Thymus (tissue), 11 donors: ENCODE results near the gene FCN1. TPM values are rescaled to one million over a fixed set of nuclear protein-coding genes. Genes with fewer than 3 reads are reported as not detected.
A peak's percentile ranks its signal among the peaks of the same experiment; 100 is the strongest.

ENCODE experiments used
- DNase-seq, 9 donors: peaks; one replicate each; pipeline ENCODE4 v3.0.0-alpha.2; 2013; ENCODE audit warnings: low spot score in 9 of 9, low read depth in 6 of 9, missing footprints in 1 of 9
- H3K27ac ChIP-seq, 2 donors: one replicate each; pipeline ENCODE4 v1.5.1; 2013; ENCODE audit warnings: control low read depth in 1 of 2, low read depth in 1 of 2, low read length in 1 of 2, mild to moderate bottlenecking in 1 of 2, moderate library complexity in 1 of 2
- H3K27me3 ChIP-seq, 2 donors: one replicate each; pipeline ENCODE4 v1.5.1; 2013; ENCODE audit warnings: low read length in 1 of 2; ENCODE audit not compliant: control insufficient read depth in 2 of 2, insufficient read depth in 1 of 2
- H3K36me3 ChIP-seq, 2 donors: one replicate each; pipeline ENCODE4 v1.5.1; 2013; ENCODE audit warnings: low read length in 1 of 2, mild to moderate bottlenecking in 1 of 2, moderate library complexity in 1 of 2; ENCODE audit not compliant: control insufficient read depth in 2 of 2, insufficient read depth in 2 of 2
- H3K4me1 ChIP-seq, 2 donors: one replicate each; pipeline ENCODE4 v1.5.1; 2013; ENCODE audit warnings: low read length in 2 of 2; ENCODE audit not compliant: control insufficient read depth in 2 of 2, insufficient read depth in 2 of 2
- H3K4me3 ChIP-seq, 2 donors: one replicate each; pipeline ENCODE4 v1.5.1; 2013; ENCODE audit warnings: low read length in 2 of 2, control low read depth in 1 of 2, mild to moderate bottlenecking in 1 of 2
- H3K9me3 ChIP-seq, 2 donors: one replicate each; pipeline ENCODE4 v1.5.1; 2013; ENCODE audit warnings: low read length in 1 of 2, mild to moderate bottlenecking in 1 of 2; ENCODE audit not compliant: control insufficient read depth in 2 of 2, insufficient read depth in 1 of 2
- WGBS: extraction: QIAGEN DNeasy Blood & Tissue Kit; methylation state at CpG from one replicate; pipeline ENCODE4 v1.1.7; 2013; 5-methylcytosine and 5-hydroxymethylcytosine counted together
- polyA plus RNA-seq: library from polyadenylated mRNA; stranded (reverse); fragments of 200-250 nt; gene quantifications from one replicate; pipeline ENCODE4 v1.2.3, GENCODE V29; 2013
- total RNA-seq: library from RNA; stranded (reverse); fragments of 120-200 nt; gene quantifications from one replicate; pipeline ENCODE4 v1.2.4, GENCODE V29; 2013
- donor health status: healthy.

The FCN1 gene
- total and polyA plus RNA-seq, 2 donors: 4.9 to 12.2 TPM

DNA sequence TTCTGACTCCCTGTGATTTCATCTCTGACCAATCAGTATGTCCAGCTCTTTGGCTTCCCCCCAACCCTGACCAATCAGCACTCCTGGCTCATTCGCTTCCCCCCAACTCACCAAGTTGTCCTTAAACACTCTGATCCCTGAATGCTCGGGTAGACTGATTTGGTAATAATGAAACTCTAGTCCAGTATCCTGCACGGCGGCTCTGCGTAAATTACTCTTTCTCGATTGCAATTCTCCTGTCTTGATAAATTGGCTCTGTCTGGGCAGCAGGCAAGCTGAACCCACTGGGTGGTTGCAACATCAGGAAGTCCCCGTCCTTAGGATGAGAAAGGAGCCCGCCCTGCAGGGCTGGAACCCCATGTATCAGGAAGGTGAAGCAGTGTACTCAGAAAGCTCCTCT lies 26.7 kb downstream of the FCN1 start:
- H3K27me3 ChIP-seq: peaks cover 0 to 2% of the 10 kb centered on the region in 2 donors
- 91% methylated on average over 8 of the region's 8 CpGs for WGBS
- no peak overlapping the region for H3K4me3 ChIP-seq
- H3K27ac ChIP-seq: no peak overlapping the region
- no peaks in the 10 kb centered on the region for H3K36me3 ChIP-seq
- H3K9me3 ChIP-seq: no peaks in the 10 kb centered on the region
- peaks cover 0 to 25% of the 10 kb centered on the region in 2 donors for H3K4me1 ChIP-seq
- DNase-seq: no peak

DNA sequence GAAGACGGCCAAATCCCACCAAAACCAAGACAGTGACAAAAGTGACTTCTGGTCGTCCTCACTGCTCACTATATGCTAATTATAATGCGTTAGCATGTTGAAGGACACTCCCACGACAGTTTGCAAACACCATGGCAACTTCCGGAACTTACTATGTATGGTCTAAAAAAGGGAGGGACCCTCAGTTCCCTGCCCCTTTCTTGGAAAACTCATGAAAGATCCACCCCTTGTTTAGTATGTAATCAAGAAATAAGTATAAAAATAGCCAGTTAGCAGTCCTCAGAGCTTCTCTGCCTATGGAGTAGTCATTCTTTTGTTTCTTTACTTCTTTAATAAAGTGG lies 27.6 kb downstream of the FCN1 start:
- Histone ChIP-seq H3K27ac (no peak overlapping the region), H3K4me1 (peaks cover 0 to 25% of the 10 kb centered on the region in 2 donors), H3K9me3 (no peaks in the 10 kb centered on the region), H3K27me3 (peaks cover 0 to 2% of the 10 kb centered on the region in 2 donors), H3K36me3 (no peaks in the 10 kb centered on the region), H3K4me3 (no peak overlapping the region)
- DNase-seq: no peak
- WGBS: 53% methylated on average over 5 of the region's 5 CpGs

DNA sequence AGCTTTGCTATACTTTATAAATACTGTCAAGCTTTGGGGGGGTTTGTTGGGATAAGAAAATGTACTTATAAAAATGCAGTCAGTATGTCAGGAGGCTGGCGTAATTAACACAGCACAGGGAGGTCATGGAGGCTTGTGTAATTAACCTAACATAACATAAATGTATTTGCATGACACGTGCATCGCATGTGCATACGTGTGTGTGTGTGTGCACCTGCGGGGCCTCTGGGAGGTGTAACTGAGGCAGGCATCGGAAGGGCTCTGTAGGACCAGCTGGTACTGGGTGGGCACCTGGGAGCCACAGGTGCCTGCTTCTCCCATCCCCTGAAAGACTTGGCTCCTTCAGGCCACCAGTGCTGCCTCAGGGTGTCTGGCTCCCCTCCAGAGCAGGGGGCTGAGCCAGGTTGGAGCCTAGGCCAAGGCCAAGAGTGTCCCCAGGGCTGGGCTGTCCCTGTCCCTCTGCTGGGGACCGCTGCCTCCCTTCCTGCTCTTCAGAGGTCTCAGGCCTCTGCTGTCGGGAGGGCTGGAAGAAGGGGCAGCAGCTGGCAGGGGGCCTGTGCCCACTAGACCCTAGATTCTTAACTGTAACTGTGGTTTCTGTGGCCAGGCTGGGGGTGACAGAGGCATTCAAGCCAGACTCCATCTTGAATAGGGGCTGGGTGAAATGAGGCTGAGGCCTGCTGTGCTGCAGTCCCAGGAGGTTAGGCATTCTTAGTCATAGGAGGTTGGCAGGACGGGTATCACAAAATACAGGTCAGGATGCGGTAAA lies 28.1 kb downstream of the FCN1 start:
- H3K4me1 ChIP-seq: peaks cover 0 to 25% of the 10 kb centered on the region in 2 donors
- H3K4me3 ChIP-seq: no peak overlapping the region
- H3K36me3 ChIP-seq: no peaks in the 10 kb centered on the region
- H3K27ac ChIP-seq: no peak overlapping the region
- DNase-seq: no peak
- peaks cover 0 to 2% of the 10 kb centered on the region in 2 donors for H3K27me3 ChIP-seq
- WGBS: 65% methylated on average over 10 of the region's 10 CpGs
- no peaks in the 10 kb centered on the region for H3K9me3 ChIP-seq

DNA sequence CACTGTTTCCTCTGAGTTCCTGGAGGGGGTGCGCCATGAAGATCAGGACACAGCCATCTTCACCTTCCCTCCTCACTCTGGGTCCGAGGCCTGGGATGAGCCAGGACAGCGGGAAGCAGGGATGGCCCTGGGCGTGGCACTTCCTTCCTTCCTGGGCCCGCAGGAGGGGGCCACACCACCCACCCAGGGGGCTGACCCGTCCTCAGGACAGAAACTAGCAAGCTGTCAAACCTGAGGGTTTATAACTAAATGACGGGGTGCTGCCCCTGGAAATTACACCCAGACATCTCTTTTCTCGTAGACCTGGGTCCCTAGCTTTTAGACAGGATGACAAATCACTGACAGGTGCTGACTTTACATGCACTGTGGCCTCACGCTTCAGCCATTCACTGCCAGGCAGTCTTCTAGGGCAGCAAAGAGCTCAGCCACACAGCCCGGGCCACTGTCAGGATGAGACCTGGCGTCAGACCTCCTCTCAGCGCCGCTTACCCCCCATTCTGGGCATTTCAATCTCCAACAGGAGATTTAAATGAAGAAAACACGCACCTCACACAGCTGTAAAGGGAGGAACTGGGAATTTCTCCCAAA lies 29.0 kb downstream of the FCN1 start:
- Histone ChIP-seq H3K27me3 (peaks cover 0 to 2% of the 10 kb centered on the region in 2 donors), H3K36me3 (no peaks in the 10 kb centered on the region), H3K4me3 (no peak overlapping the region), H3K27ac (no peak overlapping the region), H3K9me3 (no peaks in the 10 kb centered on the region), H3K4me1 (peaks cover 0 to 25% of the 10 kb centered on the region in 2 donors)
- 94% methylated on average over 14 of the region's 14 CpGs for WGBS
- DNase-seq: no peak

DNA sequence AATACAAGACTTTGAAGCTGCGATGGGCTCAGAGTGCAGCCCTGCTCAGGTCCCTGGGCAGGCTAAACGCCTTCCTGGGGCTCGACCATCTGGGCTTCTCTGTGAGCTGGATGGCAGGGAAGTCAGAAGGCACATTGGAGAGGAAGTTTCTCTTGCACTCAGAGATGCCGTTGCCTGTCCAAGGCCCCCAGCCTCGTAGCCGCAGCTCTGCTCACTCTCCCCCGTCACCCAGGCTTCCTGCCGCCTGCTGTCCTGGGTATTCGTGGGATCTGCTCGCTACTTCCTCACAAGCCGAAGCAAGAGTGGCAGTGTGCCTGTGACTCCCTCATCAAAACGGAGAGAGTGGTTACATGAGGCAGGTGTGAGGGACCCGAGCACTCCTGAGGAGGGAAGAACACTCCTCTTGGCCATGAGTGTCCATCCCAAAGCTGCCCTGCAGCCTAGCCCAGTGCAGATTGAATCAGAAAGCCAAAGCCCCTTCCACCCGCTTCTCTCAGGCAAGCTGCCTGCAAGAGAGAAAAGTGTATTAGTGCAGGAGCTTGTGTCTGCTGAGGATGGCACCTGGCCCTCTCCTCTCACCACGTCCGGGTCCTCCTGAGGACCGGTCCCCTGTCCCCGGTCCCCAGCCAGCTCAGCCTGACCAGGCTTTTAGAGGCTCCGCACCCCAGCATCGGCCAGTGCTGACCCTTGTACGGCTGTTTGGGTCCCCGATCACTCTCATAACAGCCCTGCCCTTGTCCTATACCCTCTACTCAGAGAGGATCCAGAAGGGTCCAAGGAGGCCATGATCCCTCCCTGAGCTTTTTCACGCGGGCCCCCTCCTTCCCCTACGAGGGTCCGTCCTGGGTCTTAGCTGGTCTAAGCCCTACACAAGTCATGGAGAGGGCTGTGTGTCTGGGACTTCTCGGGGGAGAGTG lies 29.8 kb downstream of the FCN1 start:
- WGBS: 54% methylated on average over 27 of the region's 27 CpGs
- H3K27ac ChIP-seq: no peak overlapping the region
- no peak overlapping the region for H3K4me3 ChIP-seq
- peaks cover 0 to 2% of the 10 kb centered on the region in 2 donors for H3K27me3 ChIP-seq
- DNase-seq: peak in 1 of 9 donors; percentile 12
- no peaks in the 10 kb centered on the region for H3K9me3 ChIP-seq
- H3K4me1 ChIP-seq: peaks cover 0 to 21% of the 10 kb centered on the region in 2 donors
- H3K36me3 ChIP-seq: no peaks in the 10 kb centered on the region

DNA sequence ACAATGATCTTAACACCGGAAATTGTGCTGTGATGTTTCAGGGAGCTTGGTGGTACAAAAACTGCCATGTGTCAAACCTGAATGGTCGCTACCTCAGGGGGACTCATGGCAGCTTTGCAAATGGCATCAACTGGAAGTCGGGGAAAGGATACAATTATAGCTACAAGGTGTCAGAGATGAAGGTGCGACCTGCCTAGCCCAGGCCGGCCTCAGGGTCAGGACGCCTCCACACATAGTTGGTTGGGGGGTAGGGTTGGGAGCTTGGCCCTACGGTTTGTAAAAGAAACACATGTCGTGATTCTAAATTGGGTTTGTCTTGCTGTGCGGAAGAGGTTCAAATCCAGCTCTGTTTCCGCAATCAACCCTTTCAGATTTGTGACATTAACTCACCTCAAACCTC lies 30.5 kb downstream of the FCN1 start:
- Histone ChIP-seq H3K4me1 (peaks cover 0 to 16% of the 10 kb centered on the region in 2 donors), H3K36me3 (no peaks in the 10 kb centered on the region), H3K27me3 (peaks cover 0 to 2% of the 10 kb centered on the region in 2 donors), H3K9me3 (no peaks in the 10 kb centered on the region), H3K4me3 (no peak overlapping the region), H3K27ac (no peak overlapping the region)
- WGBS: 94% methylated on average over 10 of the region's 10 CpGs
- DNase-seq: no peak

DNA sequence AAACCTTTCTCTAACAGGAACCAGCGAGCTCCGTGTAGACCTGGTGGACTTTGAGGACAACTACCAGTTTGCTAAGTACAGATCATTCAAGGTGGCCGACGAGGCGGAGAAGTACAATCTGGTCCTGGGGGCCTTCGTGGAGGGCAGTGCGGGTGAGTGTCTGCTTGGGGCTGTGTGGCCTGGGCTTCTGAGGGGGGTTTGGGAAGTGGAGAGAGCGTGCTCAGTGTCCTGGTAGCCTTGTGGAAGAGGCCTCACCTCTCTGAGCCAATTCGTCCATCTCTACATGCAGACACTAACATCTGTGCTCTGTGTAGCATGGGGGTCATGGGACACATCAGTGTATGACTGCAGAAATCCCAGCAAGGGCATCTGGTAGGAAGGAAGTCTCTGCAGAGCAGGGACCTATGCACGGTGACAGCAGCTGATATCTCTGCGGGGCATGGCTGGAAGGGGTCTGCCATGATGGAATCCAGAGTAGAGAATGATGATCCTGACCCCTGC lies 31.2 kb downstream of the FCN1 start:
- H3K4me3 ChIP-seq: no peak overlapping the region
- no peaks in the 10 kb centered on the region for H3K9me3 ChIP-seq
- no peak for DNase-seq
- whole genome bisulfite sequencing: 91% methylated on average over 11 of the region's 11 CpGs
- H3K4me1 ChIP-seq: peaks cover 0 to 12% of the 10 kb centered on the region in 2 donors
- no peaks in the 10 kb centered on the region for H3K36me3 ChIP-seq
- H3K27me3 ChIP-seq: peaks cover 0 to 2% of the 10 kb centered on the region in 2 donors
- H3K27ac ChIP-seq: no peak overlapping the region

DNA sequence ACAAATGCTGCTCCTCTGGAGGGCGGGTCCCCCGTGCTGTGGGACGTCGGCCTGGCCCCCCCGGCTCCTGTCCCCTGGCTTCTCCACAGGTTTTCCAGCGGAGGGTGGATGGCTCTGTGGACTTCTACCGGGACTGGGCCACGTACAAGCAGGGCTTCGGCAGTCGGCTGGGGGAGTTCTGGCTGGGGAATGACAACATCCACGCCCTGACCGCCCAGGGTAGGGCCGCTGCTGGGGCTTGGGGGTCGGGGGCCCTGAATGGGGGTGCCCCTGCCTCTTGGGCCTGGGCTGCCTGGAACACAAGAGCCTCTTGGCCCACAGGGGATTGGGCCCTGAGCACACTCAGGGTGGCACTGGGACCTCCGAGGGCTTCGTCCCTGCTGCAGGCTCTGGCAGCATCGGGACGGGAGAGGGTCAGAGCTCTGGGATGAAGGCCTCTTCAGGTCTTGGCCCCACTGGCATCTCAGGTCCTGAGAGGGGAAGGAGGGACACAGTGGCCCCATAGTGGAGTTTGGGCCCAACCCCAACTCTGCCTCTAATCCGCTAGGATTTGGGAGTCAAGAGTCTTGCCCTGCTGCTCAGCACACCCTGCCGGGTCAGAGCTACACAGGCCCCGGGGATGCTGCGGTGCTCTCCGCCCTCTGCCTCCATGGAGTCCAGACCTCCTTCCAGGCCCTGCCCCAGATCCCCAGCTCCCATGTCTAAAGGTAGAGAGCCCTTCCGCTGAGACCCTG lies 31.9 kb downstream of the FCN1 start:
- Histone ChIP-seq H3K4me1 (peaks cover 0 to 12% of the 10 kb centered on the region in 2 donors), H3K9me3 (no peaks in the 10 kb centered on the region), H3K4me3 (no peak overlapping the region), H3K27me3 (peaks cover 0 to 2% of the 10 kb centered on the region in 2 donors), H3K36me3 (no peaks in the 10 kb centered on the region), H3K27ac (no peak overlapping the region)
- DNase-seq: no peak
- 96% methylated on average over 24 of the region's 24 CpGs for WGBS
